Fibroblast of mammary gland (primary cell): ENCODE data around the gene ITGB7.

Source experiments
- DNase-seq: peaks from one replicate; pipeline ENCODE4 v3.0.0-alpha.2; 2010; ENCODE audit warnings: low read depth
- H3K4me3 ChIP-seq: 2 replicates; pipeline ENCODE4 v1.5.1; 2011; ENCODE audit warnings: low read depth, mild to moderate bottlenecking, low read length, moderate library complexity; ENCODE audit not compliant: control insufficient read depth
- CTCF ChIP-seq: conservative IDR thresholded peaks from 2 replicates; pipeline ENCODE4 v1.5.1; 2011; ENCODE audit warnings: low read depth, low read length, inconsistent platforms; ENCODE audit not compliant: control insufficient read depth, insufficient read depth

The ITGB7 gene

DNA sequence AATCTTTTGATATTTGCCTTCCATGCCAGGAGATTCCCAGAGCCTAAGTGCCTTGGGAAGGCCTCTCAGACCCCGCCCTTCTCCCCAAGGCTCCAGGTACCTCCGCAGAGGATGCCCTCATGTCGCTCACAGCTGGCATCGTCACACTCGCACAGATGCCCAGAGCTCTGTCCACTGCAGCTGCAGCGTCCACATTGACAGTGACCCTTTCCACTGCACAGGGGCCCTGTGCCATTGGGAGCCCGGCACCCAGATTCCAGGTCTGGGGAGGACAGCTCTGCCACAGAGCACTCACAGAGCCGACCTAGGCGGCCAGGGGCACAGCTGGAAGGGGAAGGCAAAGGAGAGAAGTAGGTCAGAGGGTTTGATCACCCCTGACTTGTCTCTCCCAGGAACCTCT lies 14.0 kb downstream of the ITGB7 start:
- no peak for TF ChIP-seq CTCF
- H3K4me3 ChIP-seq = no peak overlapping the region
- no peak for DNase-seq

- DNase-seq = no peak
- no peak for TF ChIP-seq CTCF
- no peak overlapping the region for H3K4me3 ChIP-seq
These were observed 14.5 kb downstream of the ITGB7 start for GRCh38 chr12:53192531-53193021.

- TF ChIP-seq CTCF = no peak
- DNase-seq = no peak
- no peak overlapping the region for H3K4me3 ChIP-seq
These were observed 15.0 kb downstream of the ITGB7 start for GRCh38 chr12:53191885-53192530.

- no peak for DNase-seq
- no peak for TF ChIP-seq CTCF
- H3K4me3 ChIP-seq = no peak overlapping the region
These were observed 15.8 kb downstream of the ITGB7 start for GRCh38 chr12:53191096-53191884.

GRCh38 chr12:53190108-53190729 lies 16.8 kb downstream of the ITGB7 start:
- H3K4me3 ChIP-seq = no peak overlapping the region
- peak; percentile 70 for DNase-seq
- TF ChIP-seq CTCF = peak; percentile 89

DNA sequence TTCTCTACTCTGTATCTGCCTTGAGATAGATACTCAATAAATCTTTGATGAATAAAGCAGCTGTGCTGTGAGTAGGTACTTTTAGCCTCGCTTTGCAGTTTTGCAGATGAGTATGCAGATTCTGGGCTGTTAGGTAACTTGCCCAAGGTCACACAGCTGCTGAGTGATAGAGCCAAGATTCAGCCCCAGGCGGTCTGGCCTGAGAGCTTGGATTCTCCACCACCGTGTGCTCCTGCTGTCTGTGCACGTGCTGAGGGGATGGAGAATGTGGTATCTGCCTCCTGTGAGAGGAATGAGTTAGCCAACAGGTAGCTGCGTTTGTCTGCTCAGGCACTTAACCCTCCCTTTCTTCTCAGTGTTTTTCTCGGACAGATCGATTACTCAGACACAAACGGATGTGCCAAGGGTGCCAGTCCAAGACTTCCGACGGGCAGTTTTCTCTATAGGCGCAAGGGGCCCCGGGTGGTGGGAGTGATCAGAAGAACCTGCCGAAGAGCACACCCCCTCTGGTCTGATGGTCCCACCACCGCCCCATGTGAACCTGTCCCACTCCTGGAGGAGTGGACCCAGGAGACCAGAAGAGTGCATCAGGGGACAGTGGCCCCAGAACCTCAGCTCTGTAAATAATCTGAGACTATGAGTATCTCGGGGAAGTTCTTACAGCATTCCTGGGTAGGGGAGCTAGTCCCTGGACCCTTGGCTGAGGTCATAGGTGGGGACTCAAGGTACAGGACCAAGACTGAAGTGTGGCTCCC lies 19.7 kb downstream of the ITGB7 start:
- H3K4me3 ChIP-seq = no peak overlapping the region
- TF ChIP-seq CTCF = no peak
- no peak for DNase-seq
